Retinal pigment epithelial cell (primary cell): ENCODE results near the gene RXFP4.

Experiments used
- DNase-seq: peaks from one replicate; pipeline ENCODE4 v3.0.0-alpha.2; 2010; ENCODE audit warnings: low read depth
- H3K4me3 ChIP-seq: 2 replicates; pipeline ENCODE4 v1.5.1; 2011; ENCODE audit warnings: mild to moderate bottlenecking, low read length, control low read depth, moderate library complexity
- CTCF ChIP-seq: conservative IDR thresholded peaks from 2 replicates; pipeline ENCODE4 v1.5.1; 2011; ENCODE audit warnings: low read depth, low read length, control low read depth, inconsistent platforms

RXFP4 gene

GRCh38 chr1:155961937-155962336 is 20.5 kb downstream of the RXFP4 start:
- peak; percentile 46 for TF ChIP-seq CTCF
- peak; percentile 74 for DNase-seq
- H3K4me3 ChIP-seq, result no peak overlapping the region

GRCh38 chr1:155962599-155963211 is 21.3 kb downstream of the RXFP4 start:
- DNase-seq, result no peak
- TF ChIP-seq CTCF, result no peak

GRCh38 chr1:155964193-155964592 is 22.8 kb downstream of the RXFP4 start:
- no peak for DNase-seq
- H3K4me3 ChIP-seq, result no peak overlapping the region
- no peak for TF ChIP-seq CTCF

More at GRCh38 chr1:155962599-155963211, 21.3 kb downstream of the RXFP4 start:
- H3K4me3 ChIP-seq, result no peak overlapping the region

- H3K4me3 ChIP-seq, result no peak overlapping the region
Measured at GRCh38 chr1:155966135-155966534, 24.7 kb downstream of the RXFP4 start.

GRCh38 chr1:155966750-155967149 is 25.3 kb downstream of the RXFP4 start:
- H3K4me3 ChIP-seq, result no peak overlapping the region
- TF ChIP-seq CTCF, result no peak
- DNase-seq, result no peak

More at GRCh38 chr1:155966135-155966534, 24.7 kb downstream of the RXFP4 start:
- no peak for DNase-seq
- TF ChIP-seq CTCF, result peak; percentile 22

GRCh38 chr1:155967341-155968050 is 26.1 kb downstream of the RXFP4 start:
- TF ChIP-seq CTCF, result no peak
- no peak overlapping the region for H3K4me3 ChIP-seq
- DNase-seq, result no peak

- no peak for DNase-seq
- TF ChIP-seq CTCF, result no peak
- no peak overlapping the region for H3K4me3 ChIP-seq
Measured at GRCh38 chr1:155968051-155968400, 26.6 kb downstream of the RXFP4 start.
